A549 (cell line): ENCODE data around the gene GGCX. TPM values are rescaled to one million over a fixed set of nuclear protein-coding genes. Genes with fewer than 3 reads are reported as not detected.

Experiments used
- ATAC-seq, 2 experiments: fragments of 200-7000 bp in 1 of 2; fragments of >200 bp in 1 of 2; cut with Nextera tagmentation in 1 of 2; cut with Tn5 transposase in 1 of 2; 3 replicates each; pipeline versions ENCODE4 v1.8.0 to v1.9.1; 2018 to 2020; ENCODE audit warnings: mild to moderate bottlenecking in 1 of 2, moderate library complexity in 1 of 2
- CTCF ChIA-PET: fragments of 300-600 bp; sonication (Branson Sonifier 250); formaldehyde crosslinking; extraction: SDS; loops from one replicate; lab custom pipeline; 2021; ENCODE audit warnings: antibody characterized with exemption, inconsistent platforms; lab: Yijun Ruan, JAX
- POLR2A ChIA-PET: fragments of 350-600 bp; formaldehyde crosslinking; extraction: SDS; loops from one replicate; lab custom pipeline; 2021; ENCODE audit warnings: antibody characterized with exemption, inconsistent platforms; lab: Yijun Ruan, JAX
- DNase-seq, 2 experiments: peaks; one replicate each; pipeline versions ENCODE4 v3.0.0 to v3.0.0-alpha.2; 2011 to 2016; ENCODE audit warnings: low read depth in 1 of 2, low spot score in 1 of 2
- FAIRE-seq: peaks from 2 replicates; lab custom pipeline; 2011; peaks lifted over from hg19 to GRCh38; lab: Jason Lieb, UNC
- H3K27ac ChIP-seq, 2 experiments: fragments of >200 bp; sonication (Bioruptor Twin); formaldehyde crosslinking; 3 replicates each; pipeline ENCODE4 v1.5.1; 2016 to 2017
- H3K4me1 ChIP-seq: fragments of >200 bp; sonication (Bioruptor Twin); formaldehyde crosslinking; 3 replicates; pipeline ENCODE4 v1.6.1; 2016
- H3K4me2 ChIP-seq: fragments of >200 bp; sonication (Bioruptor Twin); formaldehyde crosslinking; 3 replicates; pipeline ENCODE4 v1.6.1; 2016
- H3K4me3 ChIP-seq: fragments of >200 bp; sonication (Bioruptor Twin); formaldehyde crosslinking; 3 replicates; pipeline ENCODE4 v1.5.1; 2016
- H3K9me3 ChIP-seq: fragments of >200 bp; sonication (Bioruptor Twin); formaldehyde crosslinking; 3 replicates; pipeline ENCODE4 v1.6.1; 2016
- BHLHE40 ChIP-seq: IDR thresholded peaks from 2 replicates; pipeline ENCODE4 v1.6.1; 2012; ENCODE audit warnings: low read depth, low read length, inconsistent platforms
- CBX2 ChIP-seq: fragments of 200-600 bp; sonication (generic); IDR thresholded peaks from 2 replicates; pipeline ENCODE4 v1.6.1; 2016; ENCODE audit warnings: low read depth, mild to moderate bottlenecking, borderline replicate concordance
- CBX8 ChIP-seq: fragments of 200-600 bp; sonication (generic); IDR thresholded peaks from 2 replicates; pipeline ENCODE4 v1.6.1; 2016
- EHMT2 ChIP-seq: fragments of 200-600 bp; sonication (generic); IDR thresholded peaks from 2 replicates; pipeline ENCODE4 v1.6.1; 2016; ENCODE audit warnings: antibody characterized with exemption, low read depth, mild to moderate bottlenecking, moderate library complexity
- GATA3 ChIP-seq: IDR thresholded peaks from 2 replicates; pipeline ENCODE4 v1.6.1; 2012; ENCODE audit warnings: borderline replicate concordance
- HDAC2 ChIP-seq: fragments of 200-600 bp; sonication (generic); IDR thresholded peaks from 2 replicates; pipeline ENCODE4 v1.6.1; 2016
- HOXA7 ChIP-seq: fragments of 250-450 bp; sonication (Bioruptor Pico); IDR thresholded peaks from 2 replicates; pipeline ENCODE4 v1.5.0; 2020; ENCODE audit warnings: mild to moderate bottlenecking, moderate library complexity
- MAFK ChIP-seq: fragments of 450-650 bp; IDR thresholded peaks from 2 replicates; pipeline ENCODE4 v1.6.1; 2014; ENCODE audit not compliant: partially characterized antibody
- MYC ChIP-seq: IDR thresholded peaks from 2 replicates; pipeline ENCODE4 v1.6.1; 2012; ENCODE audit warnings: mild to moderate bottlenecking, inconsistent platforms, low read length, improper control_type of control experiment, borderline replicate concordance
- NR3C1 ChIP-seq: fragments of >200 bp; sonication (Bioruptor Twin); formaldehyde crosslinking; IDR thresholded peaks from 3 replicates; pipeline ENCODE4 v1.6.1; 2017
- POLR2A ChIP-seq: IDR thresholded peaks from 2 replicates; pipeline ENCODE4 v1.6.1; 2012; ENCODE audit warnings: mild to moderate bottlenecking, low read length
- RAD21 ChIP-seq, 2 experiments: fragments of >200 bp in 1 of 2; sonication (Bioruptor Twin) in 1 of 2; formaldehyde crosslinking in 1 of 2; IDR thresholded peaks in 1 of 2; conservative IDR thresholded peaks in 1 of 2; 2 replicates in 1 of 2; 3 replicates in 1 of 2; pipeline ENCODE4 v1.6.1; 2012 to 2018; ENCODE audit warnings: inconsistent platforms in 1 of 2
- RCOR1 ChIP-seq: fragments of 150-350 bp; IDR thresholded peaks from 2 replicates; pipeline ENCODE4 v1.6.1; 2014; ENCODE audit warnings: antibody characterized with exemption, low read length, low read depth
- SMC3 ChIP-seq: fragments of >200 bp; sonication (Bioruptor Twin); formaldehyde crosslinking; IDR thresholded peaks from 3 replicates; pipeline ENCODE4 v1.6.1; 2018; ENCODE audit warnings: inconsistent platforms
- ZNF302 ChIP-seq: fragments of 250-450 bp; sonication (Bioruptor Pico); IDR thresholded peaks from 2 replicates; pipeline ENCODE4 v1.9.0; 2021; ENCODE audit warnings: inconsistent platforms, mild to moderate bottlenecking, moderate library complexity
- WGBS: methylation state at CpG from one replicate; pipeline ENCODE4 v1.1.6; 2017; ENCODE audit errors: missing lambda C conversion rate; 5-methylcytosine and 5-hydroxymethylcytosine counted together
- polyA plus RNA-seq, 4 experiments: library from polyadenylated mRNA; depleted of rRNA in 3 of 4; stranded (reverse); fragments of >200 nt; fragmentation: RNase III in 1 of 4; extraction: RNeasy Plus Mini Kit Qiagen cat#74134 plus additional on column Dnase treatment in 1 of 4; gene quantifications; 2 replicates in 3 of 4; 3 replicates in 1 of 4; pipeline ENCODE4 v1.2.3, GENCODE V29; 2011 to 2017
- TF ChIP-seq, protein P1 (sequence below): fragments of 450-650 bp; IDR thresholded peaks from 2 replicates; pipeline ENCODE4 v1.6.1; 2014; ENCODE audit warnings: antibody characterized with exemption
- TF ChIP-seq, protein P2 (sequence below): fragments of >200 bp; sonication (Bioruptor Twin); formaldehyde crosslinking; IDR thresholded peaks from 3 replicates; pipeline ENCODE4 v1.6.1; 2016
- TF ChIP-seq, protein P3 (sequence below): fragments of 250-450 bp; sonication (Bioruptor Pico); IDR thresholded peaks from 2 replicates; pipeline ENCODE4 v1.5.0; 2020; ENCODE audit warnings: low read depth, mild to moderate bottlenecking, moderate library complexity
- TF ChIP-seq, protein P4 (sequence below): IDR thresholded peaks from 2 replicates; pipeline ENCODE4 v1.6.1; 2012; ENCODE audit warnings: low read depth, borderline replicate concordance
- TF ChIP-seq, protein P5 (sequence below): fragments of >200 bp; sonication (Bioruptor Twin); formaldehyde crosslinking; IDR thresholded peaks from 3 replicates; pipeline ENCODE4 v1.5.1; 2016

Gene GGCX
- polyA plus RNA-seq, 2 of the 4 experiments (the other 2 are of a cell fraction) = 39.0 to 55.1 TPM

DNA sequence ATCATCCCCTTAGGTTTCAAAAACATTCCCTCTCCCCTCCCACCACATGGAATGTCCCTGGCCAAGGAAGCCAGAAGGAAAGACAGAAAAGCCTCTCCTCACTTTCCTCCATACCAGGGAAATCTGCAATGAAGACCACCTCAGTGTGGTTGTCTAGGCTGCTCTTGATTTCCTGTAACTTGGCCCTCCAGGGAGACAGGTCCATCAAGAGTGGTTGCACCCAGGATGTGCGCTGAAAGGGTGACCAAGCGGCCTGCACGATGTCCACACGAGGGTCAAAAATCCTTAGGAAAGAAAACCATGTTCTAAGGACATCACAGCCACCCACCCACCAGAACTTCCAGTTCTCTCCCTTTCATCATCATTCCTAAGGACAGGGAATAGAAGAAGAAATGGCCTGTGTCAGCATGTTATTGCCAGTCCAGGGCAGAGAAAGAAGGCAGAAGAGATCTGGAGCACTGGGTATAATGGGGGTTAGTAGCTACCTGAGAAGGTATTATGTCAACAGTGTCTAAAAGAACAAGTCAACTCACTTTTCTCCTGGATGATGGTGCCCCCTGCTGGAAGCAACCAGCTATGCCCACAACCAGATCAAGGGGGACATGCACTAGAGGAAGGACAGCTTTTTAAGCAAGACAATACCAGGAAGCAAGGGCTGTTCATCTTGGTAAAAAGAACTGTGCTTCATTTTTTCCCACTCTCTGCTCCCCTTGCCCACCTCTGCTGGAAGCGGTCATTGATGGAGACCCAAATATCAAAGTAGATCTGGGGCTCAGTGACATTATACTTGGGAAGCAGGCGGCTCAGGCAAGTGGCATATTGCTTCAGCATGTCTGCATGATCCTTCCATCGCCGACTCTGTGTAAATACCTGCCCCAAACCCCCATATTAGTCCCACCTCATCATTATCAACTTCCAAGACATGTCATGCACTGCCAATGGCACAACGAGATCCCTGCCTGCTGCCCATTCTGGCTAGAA, 9.3 kb downstream of the GGCX start:
- peak overlapping the region; percentile 34 to 45; a peak in 5 of 6 replicates for H3K27ac ChIP-seq

DNA sequence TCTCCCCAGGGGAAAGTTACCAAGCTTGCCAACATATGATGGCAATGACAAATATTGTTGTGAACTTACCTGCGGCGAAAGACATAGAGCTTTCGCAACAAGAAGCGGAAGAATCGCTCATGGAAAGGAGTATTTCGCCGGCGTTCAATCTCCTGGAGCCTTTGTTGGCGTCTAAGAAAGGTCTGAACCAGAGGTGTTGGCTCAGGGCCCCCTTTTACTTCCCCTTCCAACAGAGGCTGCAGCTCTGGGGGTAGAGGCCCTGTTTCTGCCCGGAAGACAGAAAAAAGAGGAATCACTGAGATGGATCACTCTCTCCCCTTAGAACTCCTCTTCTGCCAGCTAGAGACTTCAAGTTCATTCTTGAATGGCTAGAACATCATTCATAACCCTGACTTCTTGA, 10.8 kb downstream of the GGCX start:
- POLR2A ChIA-PET = interaction anchor here (0.7 to 9.0 kb wide), 4 partner anchors 11 to 130 kb away, joined by 3 to 116 read pairs (median 57); partner anchors contain the start of genes MAT2A and SH2D6
- CTCF ChIA-PET = interaction anchor here (0.5 to 35.5 kb wide), 20 partner anchors 11 to 241 kb away, joined by 3 to 1185 read pairs (median 4); partner anchors contain the start of genes CAPG, GGCX, MAT2A and SH2D6
- H3K9me3 ChIP-seq = no peaks in the 10 kb centered on the region
- peak overlapping the region in 1 of 2 experiments; percentile 23; a peak in 2 of 6 replicates for H3K27ac ChIP-seq
- FAIRE-seq (no peak), DNase-seq (no peak), ATAC-seq (no peak)
- peaks cover 25% of the 10 kb centered on the region for H3K4me1 ChIP-seq
- 94% methylated on average over 10 of the region's 10 CpGs for WGBS
- TF ChIP-seq POLR2A (no peak), CBX8 (no peak), MYC (no peak), ZNF302 (CRISPR knock-in tag) (no peak), RCOR1 (no peak), GATA3 (no peak)
- TF ChIP-seq, protein P1, sequence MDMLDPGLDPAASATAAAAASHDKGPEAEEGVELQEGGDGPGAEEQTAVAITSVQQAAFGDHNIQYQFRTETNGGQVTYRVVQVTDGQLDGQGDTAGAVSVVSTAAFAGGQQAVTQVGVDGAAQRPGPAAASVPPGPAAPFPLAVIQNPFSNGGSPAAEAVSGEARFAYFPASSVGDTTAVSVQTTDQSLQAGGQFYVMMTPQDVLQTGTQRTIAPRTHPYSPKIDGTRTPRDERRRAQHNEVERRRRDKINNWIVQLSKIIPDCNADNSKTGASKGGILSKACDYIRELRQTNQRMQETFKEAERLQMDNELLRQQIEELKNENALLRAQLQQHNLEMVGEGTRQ = no peak
- TF ChIP-seq, protein P2, sequence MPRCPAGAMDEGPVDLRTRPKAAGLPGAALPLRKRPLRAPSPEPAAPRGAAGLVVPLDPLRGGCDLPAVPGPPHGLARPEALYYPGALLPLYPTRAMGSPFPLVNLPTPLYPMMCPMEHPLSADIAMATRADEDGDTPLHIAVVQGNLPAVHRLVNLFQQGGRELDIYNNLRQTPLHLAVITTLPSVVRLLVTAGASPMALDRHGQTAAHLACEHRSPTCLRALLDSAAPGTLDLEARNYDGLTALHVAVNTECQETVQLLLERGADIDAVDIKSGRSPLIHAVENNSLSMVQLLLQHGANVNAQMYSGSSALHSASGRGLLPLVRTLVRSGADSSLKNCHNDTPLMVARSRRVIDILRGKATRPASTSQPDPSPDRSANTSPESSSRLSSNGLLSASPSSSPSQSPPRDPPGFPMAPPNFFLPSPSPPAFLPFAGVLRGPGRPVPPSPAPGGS = no peak
- TF ChIP-seq, protein P3, sequence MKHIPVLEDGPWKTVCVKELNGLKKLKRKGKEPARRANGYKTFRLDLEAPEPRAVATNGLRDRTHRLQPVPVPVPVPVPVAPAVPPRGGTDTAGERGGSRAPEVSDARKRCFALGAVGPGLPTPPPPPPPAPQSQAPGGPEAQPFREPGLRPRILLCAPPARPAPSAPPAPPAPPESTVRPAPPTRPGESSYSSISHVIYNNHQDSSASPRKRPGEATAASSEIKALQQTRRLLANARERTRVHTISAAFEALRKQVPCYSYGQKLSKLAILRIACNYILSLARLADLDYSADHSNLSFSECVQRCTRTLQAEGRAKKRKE = no peak
- TF ChIP-seq, protein P4, sequence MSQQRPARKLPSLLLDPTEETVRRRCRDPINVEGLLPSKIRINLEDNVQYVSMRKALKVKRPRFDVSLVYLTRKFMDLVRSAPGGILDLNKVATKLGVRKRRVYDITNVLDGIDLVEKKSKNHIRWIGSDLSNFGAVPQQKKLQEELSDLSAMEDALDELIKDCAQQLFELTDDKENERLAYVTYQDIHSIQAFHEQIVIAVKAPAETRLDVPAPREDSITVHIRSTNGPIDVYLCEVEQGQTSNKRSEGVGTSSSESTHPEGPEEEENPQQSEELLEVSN = no peak
- no peak overlapping the region for H3K4me2 ChIP-seq
- no peak overlapping the region for H3K4me3 ChIP-seq

More for the DNA sequence above, 9.3 kb downstream of the GGCX start:
- ATAC-seq = peak; percentile 52 to 64
- CTCF ChIA-PET = interaction anchor here (0.5 to 35.5 kb wide), 49 partner anchors 9 to 537 kb away, joined by 3 to 1185 read pairs (median 5); partner anchors contain the start of genes CAPG, GGCX, MAT2A and RNF181
- FAIRE-seq = peak; percentile 92
- no peaks in the 10 kb centered on the region for H3K9me3 ChIP-seq
- POLR2A ChIA-PET = interaction anchor here (0.6 to 9.0 kb wide), 6 partner anchors 9 to 224 kb away, joined by 3 to 116 read pairs (median 6); partner anchors contain the start of genes GGCX, MAT2A, RNF181 and SH2D6
- TF ChIP-seq RAD21 (conservative IDR thresholded peaks at IDR 0.05 in 1 of 2, IDR thresholded peaks at IDR 0.05 in 1 of 2) (peak; percentile 99 to 100), CBX2 (no peak), MAFK (peak; percentile 82), HOXA7 (CRISPR knock-in tag) (no peak), SMC3 (peak; percentile 99), RCOR1 (no peak), HDAC2 (no peak), EHMT2 (no peak), BHLHE40 (no peak), MYC (no peak), NR3C1 (no peak)
- TF ChIP-seq, protein P5, sequence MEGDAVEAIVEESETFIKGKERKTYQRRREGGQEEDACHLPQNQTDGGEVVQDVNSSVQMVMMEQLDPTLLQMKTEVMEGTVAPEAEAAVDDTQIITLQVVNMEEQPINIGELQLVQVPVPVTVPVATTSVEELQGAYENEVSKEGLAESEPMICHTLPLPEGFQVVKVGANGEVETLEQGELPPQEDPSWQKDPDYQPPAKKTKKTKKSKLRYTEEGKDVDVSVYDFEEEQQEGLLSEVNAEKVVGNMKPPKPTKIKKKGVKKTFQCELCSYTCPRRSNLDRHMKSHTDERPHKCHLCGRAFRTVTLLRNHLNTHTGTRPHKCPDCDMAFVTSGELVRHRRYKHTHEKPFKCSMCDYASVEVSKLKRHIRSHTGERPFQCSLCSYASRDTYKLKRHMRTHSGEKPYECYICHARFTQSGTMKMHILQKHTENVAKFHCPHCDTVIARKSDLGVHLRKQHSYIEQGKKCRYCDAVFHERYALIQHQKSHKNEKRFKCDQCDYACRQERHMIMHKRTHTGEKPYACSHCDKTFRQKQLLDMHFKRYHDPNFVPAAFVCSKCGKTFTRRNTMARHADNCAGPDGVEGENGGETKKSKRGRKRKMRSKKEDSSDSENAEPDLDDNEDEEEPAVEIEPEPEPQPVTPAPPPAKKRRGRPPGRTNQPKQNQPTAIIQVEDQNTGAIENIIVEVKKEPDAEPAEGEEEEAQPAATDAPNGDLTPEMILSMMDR = peak; percentile 98
- H3K4me2 ChIP-seq = no peak overlapping the region
- peaks cover 10% of the 10 kb centered on the region for H3K4me1 ChIP-seq
- peak in 1 of 2 experiments; percentile 87 for DNase-seq
- no peak overlapping the region for H3K4me3 ChIP-seq
- 44% methylated on average over 9 of the region's 9 CpGs for WGBS
